ENCODE results near the gene DDIAS.
"Not testable (repeated sequence)": the region's sequence is repeated elsewhere in the genome, so short reads cannot be mapped to it uniquely, and the experiment has no call there.

The DDIAS gene

GRCh38 chr11:82889133-82890001 lies 12.2 kb upstream of the DDIAS start:
- no peak for DNase-seq

- DNase-seq = no peak
These were observed 11.6 kb upstream of the DDIAS start for GRCh38 chr11:82890002-82890341.

GRCh38 chr11:82890936-82891335 lies 10.6 kb upstream of the DDIAS start:
- no peak for DNase-seq

- no peak for DNase-seq
These were observed 8.8 kb upstream of the DDIAS start for GRCh38 chr11:82892611-82893169.

GRCh38 chr11:82895437-82896091 lies 6.0 kb upstream of the DDIAS start:
- DNase-seq = no peak

DNA sequence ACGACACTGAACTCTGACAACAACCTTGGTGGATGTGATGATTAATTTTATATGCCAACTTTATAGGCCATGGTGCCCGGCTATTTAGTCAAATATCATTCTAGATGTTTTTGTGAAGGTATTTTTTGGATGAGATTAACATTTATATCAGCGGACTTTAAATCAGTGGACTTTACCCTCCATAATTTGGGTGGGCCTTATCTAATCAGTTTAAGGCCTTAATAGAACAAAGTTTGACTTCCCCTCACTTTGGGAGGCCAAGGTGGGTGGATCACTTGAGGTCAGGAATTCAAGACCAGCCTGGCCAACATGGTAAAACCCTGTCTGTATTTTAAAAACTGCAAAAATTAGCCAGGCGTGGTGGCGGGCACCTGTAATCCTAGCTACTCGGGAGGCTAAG lies 5.4 kb upstream of the DDIAS start:
- DNase-seq = no peak

DNA sequence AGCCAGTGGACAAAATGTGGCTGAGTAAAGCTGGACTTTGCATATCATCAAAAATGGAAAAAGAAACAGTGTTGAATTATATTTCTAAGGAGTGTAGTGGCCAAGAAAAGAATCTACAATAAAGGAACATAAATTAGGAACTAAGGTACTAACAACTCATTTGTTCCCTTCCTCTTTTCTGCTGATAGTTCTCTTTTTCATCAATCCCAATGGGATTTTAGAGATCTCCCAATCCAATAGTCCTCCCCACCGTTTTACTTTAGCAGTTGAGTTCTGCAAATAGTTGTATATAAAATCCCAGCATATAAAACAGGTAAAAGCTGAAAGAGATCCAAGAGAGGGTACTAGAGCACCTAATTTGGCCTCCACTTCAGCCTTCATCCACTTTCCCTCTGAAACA lies 3.3 kb upstream of the DDIAS start:
- DNase-seq = no peak

DNA sequence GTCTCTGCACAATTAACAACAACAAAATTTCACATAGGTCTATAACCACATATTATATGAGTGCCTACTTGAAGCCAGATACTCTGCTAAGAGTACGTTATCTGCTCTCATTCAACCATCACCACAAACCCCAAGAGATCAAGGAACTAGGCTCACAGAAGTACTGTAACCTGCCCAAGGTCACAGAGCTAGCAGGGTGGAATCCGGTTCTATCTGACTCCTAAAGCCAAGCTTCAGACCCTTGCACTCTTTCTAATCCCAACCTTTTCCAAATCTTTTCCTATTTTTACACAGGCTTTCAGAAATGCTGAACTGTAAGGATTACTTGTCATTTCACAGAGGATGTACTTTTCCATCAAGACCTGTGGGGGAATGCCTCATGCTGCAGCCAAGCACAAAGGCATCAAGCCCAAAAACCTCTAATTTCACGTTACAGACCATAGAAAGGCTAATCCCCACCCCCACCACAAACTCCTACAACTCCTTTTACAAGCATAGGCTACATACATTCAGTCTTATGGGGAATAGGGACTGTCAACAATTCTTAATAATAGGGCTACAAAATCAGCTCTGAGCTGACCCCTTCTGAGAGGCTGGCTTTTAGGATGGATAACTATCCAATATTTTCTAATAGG lies 2.2 kb upstream of the DDIAS start:
- DNase-seq = peak; percentile 63

DNA sequence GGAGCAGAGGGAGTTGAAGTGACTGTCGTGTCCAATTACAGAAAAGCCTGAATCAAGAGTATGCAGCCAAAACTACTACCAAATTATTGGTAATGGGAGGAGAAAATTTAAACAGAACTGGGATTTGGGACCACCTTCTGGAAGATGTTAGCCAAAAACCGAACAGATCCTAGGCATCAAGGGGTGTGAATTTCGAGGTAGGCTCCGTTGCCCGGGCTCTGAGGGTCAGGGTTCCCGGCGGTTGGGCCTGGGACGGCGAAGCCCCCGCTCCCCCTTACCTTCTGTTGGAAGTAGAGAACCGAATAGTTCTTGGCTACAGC lies 1.6 kb upstream of the DDIAS start:
- no peak for DNase-seq

DNA sequence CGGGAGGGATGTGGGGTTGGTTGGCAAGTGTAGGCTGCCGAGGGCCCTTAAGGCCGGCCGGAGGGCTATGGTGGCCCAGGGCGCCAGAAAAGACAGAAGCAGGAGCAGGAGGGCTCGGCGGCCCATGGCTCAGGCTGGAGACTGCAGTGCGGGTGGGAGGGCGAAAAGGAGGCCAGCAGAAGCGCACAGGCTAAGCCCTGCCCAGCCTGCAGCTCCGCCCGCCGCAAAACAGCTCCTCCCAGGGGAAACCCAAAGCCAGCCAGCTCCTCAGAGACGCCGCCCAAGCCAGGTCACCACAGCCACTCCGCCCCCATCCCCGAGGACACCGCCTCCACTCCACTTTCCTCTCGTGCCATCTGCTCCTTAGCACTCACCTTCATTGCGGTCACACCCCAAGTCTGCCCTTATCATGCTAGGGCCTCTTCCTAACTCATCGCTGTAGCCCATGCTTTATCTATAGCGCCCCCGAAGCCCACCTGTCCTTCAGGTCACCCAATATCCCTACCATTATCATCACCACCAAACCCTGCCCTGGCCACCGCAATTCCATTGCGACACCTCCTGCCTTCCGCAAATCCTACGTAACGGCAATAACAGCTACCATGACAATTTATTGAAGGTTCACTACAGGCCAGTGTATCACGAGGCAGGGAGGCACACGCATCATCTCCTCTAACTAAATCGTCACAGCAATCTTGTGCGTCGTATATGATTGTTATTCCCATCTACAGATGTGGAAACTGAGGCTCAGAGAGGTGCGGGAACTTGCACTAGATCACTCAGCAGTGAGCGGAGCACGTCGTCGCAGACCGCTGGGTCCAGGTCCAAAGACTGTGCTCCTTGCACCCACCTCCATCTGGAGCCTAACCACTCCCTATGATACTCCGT lies 1.0 kb upstream of the DDIAS start, which contains the start of gene PRCP:
Gene PRCP, minus strand, starts transcription at position 154 of the 888 bp plus-strand sequence. Its CDS starts 28 bp downstream, at position 126.
- peak; percentile 94 for DNase-seq

DNA sequence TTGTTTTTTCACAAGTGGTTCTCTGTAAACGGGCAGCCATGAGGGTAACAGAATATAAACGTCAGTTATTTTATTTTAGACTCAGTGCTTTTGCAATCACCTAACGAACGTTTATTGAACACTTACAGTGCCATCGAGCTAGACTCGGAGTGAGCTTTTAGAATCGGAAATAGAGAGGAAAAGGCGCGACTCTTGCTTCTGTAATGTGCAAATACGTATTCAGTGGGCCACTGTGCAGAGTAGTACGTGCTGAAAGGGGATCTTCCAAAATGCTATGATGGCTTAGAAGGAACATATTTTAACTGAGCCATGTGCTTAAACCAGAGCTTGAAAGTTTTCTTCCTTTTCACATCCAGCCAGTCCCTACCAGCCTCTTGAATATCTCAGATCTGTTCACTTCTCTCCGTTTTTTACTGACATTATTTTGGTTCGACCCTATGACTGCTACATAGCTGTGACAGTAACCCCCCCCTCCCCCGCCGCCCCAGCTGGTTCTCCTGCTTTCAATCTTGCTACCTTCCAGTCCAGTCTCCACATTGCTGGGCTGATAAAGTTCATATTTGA lies 468 bp downstream of the DDIAS start:
- peak; percentile 24 for DNase-seq

- no peak for DNase-seq
These were observed 1.3 kb downstream of the DDIAS start for GRCh38 chr11:82902880-82903279.

- DNase-seq = no peak
These were observed 2.5 kb downstream of the DDIAS start for GRCh38 chr11:82903843-82904586.

GRCh38 chr11:82906236-82906635 lies 4.7 kb downstream of the DDIAS start:
- DNase-seq = peak; percentile 56

GRCh38 chr11:82906931-82907330 lies 5.4 kb downstream of the DDIAS start:
- no peak for DNase-seq

DNA sequence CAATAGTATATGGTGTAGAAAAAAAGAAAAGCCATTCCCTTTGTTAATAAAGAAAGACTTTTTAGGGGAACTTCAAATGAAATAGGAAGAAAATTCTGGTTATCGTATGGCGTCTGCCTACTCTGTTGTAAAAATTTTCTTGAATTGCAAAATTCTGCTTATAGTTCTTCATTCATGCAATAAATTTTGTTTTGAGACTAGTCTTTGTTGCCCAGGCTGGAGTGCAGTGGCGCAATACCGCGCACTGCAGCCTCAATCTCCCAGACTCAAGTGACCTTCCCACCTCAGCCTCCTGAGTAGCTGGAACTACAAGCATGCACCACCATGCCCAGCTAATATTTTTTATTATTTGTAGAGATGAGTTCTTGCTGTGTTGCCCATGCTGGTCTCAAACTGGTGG lies 5.8 kb downstream of the DDIAS start:
- DNase-seq = no peak

DNA sequence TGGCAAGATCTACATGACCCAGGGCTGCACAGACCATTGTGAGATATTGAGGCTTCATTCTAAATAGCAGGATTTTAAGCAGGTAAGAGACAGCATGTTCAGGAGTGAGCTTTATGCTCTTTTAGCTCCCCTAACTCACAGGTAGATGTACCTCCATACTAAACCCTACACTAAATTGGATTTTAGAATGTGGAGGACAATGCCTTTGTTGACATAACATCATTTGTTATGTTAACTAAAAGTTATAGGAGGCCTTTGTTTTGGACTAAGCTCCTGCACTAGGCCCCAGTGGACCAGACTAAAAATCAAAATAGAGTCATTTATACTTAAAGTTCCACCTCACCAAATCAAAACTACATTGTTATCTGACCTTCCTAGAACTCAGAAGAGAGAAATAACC lies 6.8 kb downstream of the DDIAS start:
- no peak for DNase-seq

DNA sequence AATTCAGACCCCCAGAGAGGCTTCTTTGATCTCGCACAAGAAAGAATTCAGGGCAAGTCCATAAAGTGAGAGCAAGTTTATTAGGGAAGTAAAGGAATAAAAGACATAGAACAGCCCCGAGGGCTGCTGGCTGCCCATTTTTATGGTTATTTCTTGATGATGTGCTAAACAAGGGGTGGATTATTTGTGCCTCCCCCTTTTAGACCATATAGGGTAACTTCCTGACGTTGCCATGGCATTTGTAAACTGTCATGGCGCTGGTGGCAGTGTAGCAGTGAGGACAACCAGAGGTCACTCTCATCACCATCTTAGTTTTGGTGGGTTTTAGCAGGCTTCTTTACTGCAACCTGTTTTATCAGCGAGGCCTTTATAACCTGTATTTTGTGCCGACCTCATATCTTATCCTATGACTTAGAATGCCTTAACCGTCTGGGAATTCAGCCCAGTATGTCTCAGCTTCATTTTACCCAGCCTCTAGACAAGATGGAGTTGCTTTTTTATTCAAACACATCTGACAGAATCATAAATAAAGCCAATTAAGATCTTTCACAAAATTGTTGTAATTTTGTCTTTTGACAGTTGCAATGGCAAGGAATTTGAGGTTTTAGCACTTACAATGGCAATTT lies 7.6 kb downstream of the DDIAS start:
- DNase-seq = no peak

GRCh38 chr11:82919786-82920185 lies 18.2 kb downstream of the DDIAS start:
- DNase-seq = not testable (repeated sequence)

GRCh38 chr11:82920227-82920626 lies 18.7 kb downstream of the DDIAS start:
- not testable (repeated sequence) for DNase-seq

All from hematopoietic multipotent progenitor cell treated with erythropoietin and hydrocortisone succinate and interleukin-3 and kit ligand, for 8 days (in vitro differentiated cells).